HL-60 (cell line): ENCODE measurements around the gene DIAPH2.

Source experiments
- CTCF ChIP-seq: IDR thresholded peaks from one replicate; pipeline ENCODE4 v1.5.1; 2011; ENCODE audit warnings: low read length, control low read depth, inconsistent platforms; ENCODE audit not compliant: insufficient read depth
- POLR2AphosphoS5 ChIP-seq: IDR thresholded peaks from 2 replicates; pipeline ENCODE4 v1.6.1; 2012; ENCODE audit warnings: low read depth
- REST ChIP-seq: IDR thresholded peaks from 2 replicates; pipeline ENCODE4 v1.6.1; 2012; ENCODE audit warnings: low read depth; ENCODE audit not compliant: insufficient replicate concordance
- SPI1 ChIP-seq: IDR thresholded peaks from 2 replicates; pipeline ENCODE4 v1.6.1; 2012; ENCODE audit warnings: low read depth, mild to moderate bottlenecking, borderline replicate concordance

GRCh38 chrX:97060020-97060419 lies 375.4 kb downstream of the DIAPH2 start:
- TF ChIP-seq CTCF (no peak), POLR2AphosphoS5 (no peak), REST (no peak), SPI1 (no peak)
